ENCODE data around the gene SLC5A6.
A peak's percentile ranks its signal among the peaks of the same experiment; 100 is the strongest.

SLC5A6 gene

DNA sequence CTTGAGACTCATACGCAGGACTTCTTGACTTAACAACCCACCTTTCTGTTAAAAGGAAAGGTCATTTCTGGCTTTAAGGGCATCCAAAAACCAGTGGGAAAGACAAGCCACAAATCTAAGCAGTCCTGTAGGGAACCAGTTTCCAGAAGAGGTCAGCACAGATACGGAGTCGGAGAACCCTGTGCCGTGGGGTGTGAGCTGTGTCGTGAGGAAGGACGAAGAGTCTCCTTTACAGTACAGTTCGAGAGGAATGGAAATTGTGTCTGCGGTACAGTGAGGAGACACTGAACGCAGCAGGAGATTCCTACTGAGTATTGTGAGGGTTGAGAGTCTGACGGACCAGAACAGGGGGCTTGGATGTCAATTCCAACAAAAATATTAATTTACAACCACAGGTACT is 33.0 kb upstream of the SLC5A6 start:
- H3K4me1 ChIP-seq (ENCODE audit: control insufficient read depth in 1 of 2, insufficient read depth in 2 of 2, low read length in 2 of 2) = no peaks in the 10 kb centered on the region

DNA sequence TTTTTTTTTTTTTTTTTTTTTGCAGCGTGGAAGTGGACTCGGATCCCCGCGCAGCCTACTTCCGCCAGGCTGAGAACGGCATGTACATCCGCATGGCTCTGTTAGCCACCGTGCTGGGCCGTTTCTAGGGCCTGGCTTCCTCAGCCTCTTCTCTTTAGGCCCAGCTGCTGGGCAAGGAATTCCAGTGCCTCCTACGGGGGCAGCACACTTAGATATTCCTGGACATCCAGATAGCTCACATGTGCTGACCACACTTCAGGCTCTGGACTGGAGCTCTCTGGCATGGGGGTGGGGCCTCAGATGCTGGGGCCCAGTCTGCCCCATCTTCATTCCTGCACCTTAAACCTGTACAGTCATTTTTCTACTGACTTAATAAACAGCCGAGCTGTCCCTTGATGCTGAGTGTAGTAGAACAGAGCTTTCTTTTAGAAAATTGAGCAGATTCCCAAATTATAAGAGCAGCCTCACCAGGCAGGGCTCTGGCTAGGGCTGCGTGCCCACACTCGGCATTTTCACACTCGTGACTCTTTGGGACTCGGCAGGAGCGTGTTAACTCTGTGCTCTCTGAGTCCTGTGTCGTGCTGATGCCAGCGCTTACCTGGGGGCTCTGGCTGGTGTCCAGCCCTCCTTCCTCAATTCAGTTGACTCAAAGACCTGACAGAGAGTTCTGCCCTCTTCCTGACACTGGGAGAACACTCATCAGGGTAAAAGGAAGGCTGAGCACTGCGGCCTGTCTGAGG is 31.5 kb upstream of the SLC5A6 start:
- Histone ChIP-seq H4K8ac (ENCODE audit: low read depth, low read length) (no peak overlapping the region), H3K79me2 (ENCODE audit: control insufficient read depth, insufficient read depth, low read length, poor library complexity) (no peaks in the 10 kb centered on the region), H3K18ac (ENCODE audit: low read length) (no peak overlapping the region), H4K12ac (ENCODE audit: low read depth, low read length) (no peak overlapping the region), H3K4me1 (ENCODE audit: control insufficient read depth in 1 of 2, insufficient read depth in 2 of 2, low read length in 2 of 2) (no peaks in the 10 kb centered on the region), H3K4me2 (ENCODE audit: low read length) (no peak overlapping the region), H3K4ac (ENCODE audit: low read depth, low read length) (no peak overlapping the region), H2AFZ (ENCODE audit: insufficient read depth, low read length, poor library complexity) (no peak overlapping the region), H2BK12ac (ENCODE audit: low read length) (no peak overlapping the region), H3K9me3 (ENCODE audit: insufficient read depth, low read depth, low read length) (peaks cover 5% of the 10 kb centered on the region), H3K36me3 (ENCODE audit: control insufficient read depth in 1 of 2, insufficient read depth in 2 of 2, low read length in 2 of 2) (peaks cover 57 to 63% of the 10 kb centered on the region in 2 experiments), H3K79me1 (ENCODE audit: low read length) (no peaks in the 10 kb centered on the region), H3K27me3 (ENCODE audit: insufficient read depth, low read length) (no peaks in the 10 kb centered on the region), H3K4me3 (ENCODE audit: low read depth, low read length) (no peak overlapping the region), H2BK5ac (ENCODE audit: low read depth, low read length, poor library complexity) (no peak overlapping the region), H3K23ac (ENCODE audit: low read length) (no peak overlapping the region), H2BK120ac (ENCODE audit: insufficient read depth, low read length, poor library complexity) (no peak overlapping the region), H3K9ac (ENCODE audit: low read length) (no peak overlapping the region), H3K27ac (ENCODE audit: low read depth, low read length) (no peak overlapping the region), H3K14ac (ENCODE audit: low read length) (no peak overlapping the region), H4K91ac (ENCODE audit: low read depth, low read length) (no peak overlapping the region), H2AK5ac (ENCODE audit: low read length) (no peak overlapping the region)
- no CpG with 5 or more reads among the region's 19 CpGs for WGBS (ENCODE audit: extremely low coverage, insufficient coverage, insufficient read length)
- no peak for DNase-seq

More for the DNA sequence above, 33.0 kb upstream of the SLC5A6 start:
- Histone ChIP-seq H3K4ac (ENCODE audit: low read depth, low read length) (no peak overlapping the region), H2AFZ (ENCODE audit: insufficient read depth, low read length, poor library complexity) (no peak overlapping the region), H2AK5ac (ENCODE audit: low read length) (no peak overlapping the region), H3K4me3 (ENCODE audit: low read depth, low read length) (no peak overlapping the region), H3K27me3 (ENCODE audit: insufficient read depth, low read length) (no peaks in the 10 kb centered on the region), H3K9ac (ENCODE audit: low read length) (no peak overlapping the region), H3K4me2 (ENCODE audit: low read length) (no peak overlapping the region), H3K36me3 (ENCODE audit: control insufficient read depth in 1 of 2, insufficient read depth in 2 of 2, low read length in 2 of 2) (peaks cover 43 to 50% of the 10 kb centered on the region in 2 experiments), H2BK5ac (ENCODE audit: low read depth, low read length, poor library complexity) (no peak overlapping the region), H3K18ac (ENCODE audit: low read length) (no peak overlapping the region), H3K9me3 (ENCODE audit: insufficient read depth, low read depth, low read length) (peaks cover 2% of the 10 kb centered on the region), H3K14ac (ENCODE audit: low read length) (no peak overlapping the region), H3K27ac (ENCODE audit: low read depth, low read length) (no peak overlapping the region), H2BK12ac (ENCODE audit: low read length) (no peak overlapping the region), H3K79me1 (ENCODE audit: low read length) (no peaks in the 10 kb centered on the region), H4K12ac (ENCODE audit: low read depth, low read length) (no peak overlapping the region), H3K79me2 (ENCODE audit: control insufficient read depth, insufficient read depth, low read length, poor library complexity) (no peaks in the 10 kb centered on the region), H3K23ac (ENCODE audit: low read length) (no peak overlapping the region), H2BK120ac (ENCODE audit: insufficient read depth, low read length, poor library complexity) (no peak overlapping the region), H4K8ac (ENCODE audit: low read depth, low read length) (no peak overlapping the region), H4K91ac (ENCODE audit: low read depth, low read length) (no peak overlapping the region)
- DNase-seq = no peak
- WGBS (ENCODE audit: extremely low coverage, insufficient coverage, insufficient read length) = no CpG with 5 or more reads among the region's 10 CpGs

DNA sequence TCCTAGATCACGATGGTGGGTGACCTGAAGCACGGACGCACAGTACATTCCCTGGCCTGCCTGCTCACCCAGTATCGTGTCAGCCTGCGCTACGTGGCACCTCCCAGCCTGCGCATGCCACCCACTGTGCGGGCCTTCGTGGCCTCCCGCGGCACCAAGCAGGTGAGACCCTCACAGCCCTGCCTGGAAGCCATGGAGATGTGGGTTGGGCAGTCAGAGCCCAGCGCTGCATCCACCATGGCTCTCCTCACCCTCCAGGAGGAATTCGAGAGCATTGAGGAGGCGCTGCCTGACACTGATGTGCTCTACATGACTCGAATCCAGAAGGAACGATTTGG is 30.5 kb upstream of the SLC5A6 start:
- Histone ChIP-seq H2BK120ac (ENCODE audit: insufficient read depth, low read length, poor library complexity) (no peak overlapping the region), H3K79me1 (ENCODE audit: low read length) (no peaks in the 10 kb centered on the region), H4K12ac (ENCODE audit: low read depth, low read length) (no peak overlapping the region), H3K4me2 (ENCODE audit: low read length) (no peak overlapping the region), H3K23ac (ENCODE audit: low read length) (no peak overlapping the region), H3K79me2 (ENCODE audit: control insufficient read depth, insufficient read depth, low read length, poor library complexity) (no peaks in the 10 kb centered on the region), H3K14ac (ENCODE audit: low read length) (no peak overlapping the region), H3K36me3 (ENCODE audit: control insufficient read depth in 1 of 2, insufficient read depth in 2 of 2, low read length in 2 of 2) (peaks cover 67 to 73% of the 10 kb centered on the region in 2 experiments), H3K4me3 (ENCODE audit: low read depth, low read length) (peak overlapping the region; percentile 5), H2AK5ac (ENCODE audit: low read length) (no peak overlapping the region), H3K9me3 (ENCODE audit: insufficient read depth, low read depth, low read length) (peaks cover 5% of the 10 kb centered on the region), H3K4me1 (ENCODE audit: control insufficient read depth in 1 of 2, insufficient read depth in 2 of 2, low read length in 2 of 2) (no peaks in the 10 kb centered on the region), H3K9ac (ENCODE audit: low read length) (no peak overlapping the region), H3K27ac (ENCODE audit: low read depth, low read length) (no peak overlapping the region), H2BK12ac (ENCODE audit: low read length) (no peak overlapping the region), H2AFZ (ENCODE audit: insufficient read depth, low read length, poor library complexity) (no peak overlapping the region), H2BK5ac (ENCODE audit: low read depth, low read length, poor library complexity) (no peak overlapping the region), H3K4ac (ENCODE audit: low read depth, low read length) (no peak overlapping the region), H4K91ac (ENCODE audit: low read depth, low read length) (no peak overlapping the region), H4K8ac (ENCODE audit: low read depth, low read length) (no peak overlapping the region), H3K18ac (ENCODE audit: low read length) (no peak overlapping the region), H3K27me3 (ENCODE audit: insufficient read depth, low read length) (no peaks in the 10 kb centered on the region)
- no CpG with 5 or more reads among the region's 16 CpGs for WGBS (ENCODE audit: extremely low coverage, insufficient coverage, insufficient read length)
- no peak for DNase-seq

DNA sequence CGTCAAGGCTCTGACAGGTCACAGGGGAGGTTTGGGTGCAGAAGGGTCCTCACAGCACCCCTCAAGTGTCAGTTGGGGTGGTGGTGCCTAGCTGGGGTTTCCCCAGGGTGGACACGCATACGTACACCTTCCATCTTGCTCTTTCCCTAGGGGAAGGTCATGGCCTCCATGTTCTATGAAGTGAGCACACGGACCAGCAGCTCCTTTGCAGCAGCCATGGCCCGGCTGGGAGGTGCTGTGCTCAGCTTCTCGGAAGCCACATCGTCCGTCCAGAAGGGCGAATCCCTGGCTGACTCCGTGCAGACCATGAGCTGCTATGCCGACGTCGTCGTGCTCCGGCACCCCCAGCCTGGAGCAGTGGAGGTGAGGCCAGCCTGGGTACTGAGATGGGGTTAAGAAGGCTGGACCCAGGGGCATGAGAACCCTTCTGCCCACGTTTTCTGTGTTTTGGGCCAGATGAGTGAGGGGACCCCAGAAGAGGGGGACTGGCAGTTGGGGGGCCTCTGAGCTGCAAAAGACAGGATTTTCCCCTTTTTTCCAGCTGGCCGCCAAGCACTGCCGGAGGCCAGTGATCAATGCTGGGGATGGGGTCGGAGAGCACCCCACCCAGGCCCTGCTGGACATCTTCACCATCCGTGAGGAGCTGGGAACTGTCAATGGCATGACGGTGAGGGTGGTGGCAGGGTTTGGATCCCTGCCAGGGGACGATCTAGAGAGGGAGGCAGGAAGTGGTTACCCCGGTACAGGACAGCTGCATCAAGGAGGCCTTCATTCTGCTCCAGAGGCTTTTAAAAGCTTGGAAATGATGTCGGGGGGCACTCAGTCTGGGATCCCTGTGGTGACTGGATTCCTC is 29.9 kb upstream of the SLC5A6 start:
- H3K4me1 ChIP-seq (ENCODE audit: control insufficient read depth in 1 of 2, insufficient read depth in 2 of 2, low read length in 2 of 2) = no peaks in the 10 kb centered on the region
- WGBS (ENCODE audit: extremely low coverage, insufficient coverage, insufficient read length) = no CpG with 5 or more reads among the region's 24 CpGs
- no peaks in the 10 kb centered on the region for H3K79me2 ChIP-seq (ENCODE audit: control insufficient read depth, insufficient read depth, low read length, poor library complexity)
- H3K4me3 ChIP-seq (ENCODE audit: low read depth, low read length) = no peak overlapping the region
- H3K14ac ChIP-seq (ENCODE audit: low read length) = no peak overlapping the region
- H4K12ac ChIP-seq (ENCODE audit: low read depth, low read length) = no peak overlapping the region
- H2BK120ac ChIP-seq (ENCODE audit: insufficient read depth, low read length, poor library complexity) = no peak overlapping the region
- no peak overlapping the region for H2BK12ac ChIP-seq (ENCODE audit: low read length)
- H4K91ac ChIP-seq (ENCODE audit: low read depth, low read length) = no peak overlapping the region
- no peak overlapping the region for H3K4ac ChIP-seq (ENCODE audit: low read depth, low read length)
- H3K9me3 ChIP-seq (ENCODE audit: insufficient read depth, low read depth, low read length) = peaks cover 7% of the 10 kb centered on the region
- no peak overlapping the region for H3K4me2 ChIP-seq (ENCODE audit: low read length)
- no peak overlapping the region for H4K8ac ChIP-seq (ENCODE audit: low read depth, low read length)
- no peak overlapping the region for H2BK5ac ChIP-seq (ENCODE audit: low read depth, low read length, poor library complexity)
- no peak overlapping the region for H3K23ac ChIP-seq (ENCODE audit: low read length)
- H3K27me3 ChIP-seq (ENCODE audit: insufficient read depth, low read length) = no peaks in the 10 kb centered on the region
- H2AK5ac ChIP-seq (ENCODE audit: low read length) = no peak overlapping the region
- H3K27ac ChIP-seq (ENCODE audit: low read depth, low read length) = no peak overlapping the region
- H2AFZ ChIP-seq (ENCODE audit: insufficient read depth, low read length, poor library complexity) = no peak overlapping the region
- H3K36me3 ChIP-seq (ENCODE audit: control insufficient read depth in 1 of 2, insufficient read depth in 2 of 2, low read length in 2 of 2) = peaks cover 72 to 79% of the 10 kb centered on the region in 2 experiments
- H3K18ac ChIP-seq (ENCODE audit: low read length) = no peak overlapping the region
- no peak overlapping the region for H3K9ac ChIP-seq (ENCODE audit: low read length)
- H3K79me1 ChIP-seq (ENCODE audit: low read length) = no peaks in the 10 kb centered on the region
- DNase-seq = no peak
